ENCODE results near the gene EFNA5.

GRCh38 chr5:107704681-107705401 lies 34.1 kb upstream of the EFNA5 start:
- no peak for TF ChIP-seq YY1 (IDR thresholded peaks at IDR 0.05; ENCODE audit: low read depth)
- no peak for TF ChIP-seq USF1 (IDR thresholded peaks at IDR 0.05; ENCODE audit: borderline replicate concordance, low read depth)
- no peak for TF ChIP-seq EP300 (IDR thresholded peaks at IDR 0.05; ENCODE audit: borderline replicate concordance in 1 of 2, low read depth in 1 of 2, low read length in 1 of 2)
- no peak for TF ChIP-seq CTCF (IDR thresholded peaks at IDR 0.05)
- no peak for TF ChIP-seq ZBTB33 (IDR thresholded peaks at IDR 0.05; ENCODE audit: borderline replicate concordance, low read depth)
- no peak for TF ChIP-seq PBX3 (IDR thresholded peaks at IDR 0.05)
- TF ChIP-seq RCOR1 (IDR thresholded peaks at IDR 0.05; ENCODE audit: low read length), result no peak
- no peak for TF ChIP-seq SMC3 (IDR thresholded peaks at IDR 0.05; ENCODE audit: low read depth, low read length)
- TF ChIP-seq RFX5 (IDR thresholded peaks at IDR 0.05; ENCODE audit: low read length), result no peak
- no peak for TF ChIP-seq RAD21 (IDR thresholded peaks at IDR 0.05; ENCODE audit: low read length)
- no peak for TF ChIP-seq JUND (IDR thresholded peaks at IDR 0.05)

Measured in SK-N-SH (cell line).